RWPE1 (cell line): Measurements from ENCODE around the gene C22orf31.
"Not testable (repeated sequence)": the region's sequence is repeated elsewhere in the genome, so short reads cannot be mapped to it uniquely, and the experiment has no call there.

Experiments
- CTCF ChIA-PET: fragments of 350-600 bp; sonication (Branson Sonifier 250); formaldehyde crosslinking; extraction: SDS; loops from one replicate; lab custom pipeline; 2021; lab: Yijun Ruan, JAX
- POLR2A ChIA-PET: fragments of 400-600 bp; formaldehyde crosslinking; extraction: SDS; loops from one replicate; lab custom pipeline; 2020; ENCODE audit warnings: antibody characterized with exemption; ENCODE audit not compliant: low non-redundant PET; lab: Yijun Ruan, JAX
- DNase-seq: peaks from one replicate; pipeline ENCODE4 v3.0.0; 2012; ENCODE audit warnings: low spot score
- H3K27ac ChIP-seq: fragments of 450-650 bp; 2 replicates; pipeline ENCODE4 v1.5.1; 2017
- TF ChIP-seq, protein P1 (sequence below): fragments of 450-650 bp; conservative IDR thresholded peaks from 2 replicates; pipeline ENCODE4 v1.5.1; 2017; ENCODE audit warnings: low read depth, mild to moderate bottlenecking

The C22orf31 gene

DNA sequence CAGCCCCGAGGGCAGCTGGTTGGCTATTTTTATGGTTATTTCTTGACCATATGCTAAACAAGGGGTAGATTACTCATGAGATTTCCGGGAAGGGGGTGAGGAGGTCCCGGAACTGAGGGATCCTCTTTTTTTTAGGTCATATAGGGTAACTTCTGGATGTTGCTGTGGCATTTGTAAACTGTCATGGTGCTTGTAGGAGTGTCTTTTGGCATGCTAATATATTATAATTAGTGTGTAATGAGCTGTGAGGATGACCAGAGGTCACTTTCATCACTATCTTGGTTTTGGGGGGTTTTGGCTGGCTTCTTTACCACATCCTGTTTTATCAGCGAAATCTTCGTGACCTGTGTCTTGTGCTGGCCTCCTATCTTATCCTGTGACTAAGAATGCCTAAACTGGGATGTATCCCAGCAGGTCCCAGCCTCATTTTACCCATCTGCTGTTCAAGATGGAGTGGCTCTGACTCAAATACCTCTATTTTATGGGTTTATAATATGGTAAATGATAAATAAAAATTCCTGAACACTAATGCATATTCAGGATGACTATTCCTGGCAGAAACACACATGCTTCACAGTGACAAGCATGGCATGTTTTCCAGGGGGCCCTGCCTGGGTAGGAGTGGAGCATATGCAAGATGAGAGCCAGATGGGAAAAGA, 22.4 kb upstream of the C22orf31 start:
- no peak overlapping the region for H3K27ac ChIP-seq
- ChIA-PET CTCF (no interaction called here), POLR2A (no interaction called here)
- TF ChIP-seq, protein P1, sequence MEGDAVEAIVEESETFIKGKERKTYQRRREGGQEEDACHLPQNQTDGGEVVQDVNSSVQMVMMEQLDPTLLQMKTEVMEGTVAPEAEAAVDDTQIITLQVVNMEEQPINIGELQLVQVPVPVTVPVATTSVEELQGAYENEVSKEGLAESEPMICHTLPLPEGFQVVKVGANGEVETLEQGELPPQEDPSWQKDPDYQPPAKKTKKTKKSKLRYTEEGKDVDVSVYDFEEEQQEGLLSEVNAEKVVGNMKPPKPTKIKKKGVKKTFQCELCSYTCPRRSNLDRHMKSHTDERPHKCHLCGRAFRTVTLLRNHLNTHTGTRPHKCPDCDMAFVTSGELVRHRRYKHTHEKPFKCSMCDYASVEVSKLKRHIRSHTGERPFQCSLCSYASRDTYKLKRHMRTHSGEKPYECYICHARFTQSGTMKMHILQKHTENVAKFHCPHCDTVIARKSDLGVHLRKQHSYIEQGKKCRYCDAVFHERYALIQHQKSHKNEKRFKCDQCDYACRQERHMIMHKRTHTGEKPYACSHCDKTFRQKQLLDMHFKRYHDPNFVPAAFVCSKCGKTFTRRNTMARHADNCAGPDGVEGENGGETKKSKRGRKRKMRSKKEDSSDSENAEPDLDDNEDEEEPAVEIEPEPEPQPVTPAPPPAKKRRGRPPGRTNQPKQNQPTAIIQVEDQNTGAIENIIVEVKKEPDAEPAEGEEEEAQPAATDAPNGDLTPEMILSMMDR = no peak
- no peak for DNase-seq

DNA sequence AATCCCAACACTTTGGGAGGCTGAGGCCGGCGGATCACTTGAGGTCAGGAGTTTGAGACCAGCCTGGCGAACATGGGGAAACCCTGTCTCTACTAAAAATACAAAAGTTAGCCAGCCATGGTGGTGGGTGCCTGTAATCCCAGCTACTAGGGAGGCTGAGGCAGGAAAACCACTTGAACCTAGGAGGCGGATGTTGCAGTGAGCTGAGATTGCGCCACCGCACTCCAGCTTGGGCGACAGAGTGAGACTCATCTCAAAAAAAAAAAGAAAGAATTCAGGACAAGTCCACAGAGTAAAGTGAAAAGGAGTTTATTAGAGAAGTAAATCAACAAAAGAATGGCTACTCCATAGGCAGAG, 21.9 kb upstream of the C22orf31 start:
- POLR2A ChIA-PET, H3K27ac ChIP-seq, CTCF ChIA-PET, DNase-seq: not testable (repeated sequence)

DNA sequence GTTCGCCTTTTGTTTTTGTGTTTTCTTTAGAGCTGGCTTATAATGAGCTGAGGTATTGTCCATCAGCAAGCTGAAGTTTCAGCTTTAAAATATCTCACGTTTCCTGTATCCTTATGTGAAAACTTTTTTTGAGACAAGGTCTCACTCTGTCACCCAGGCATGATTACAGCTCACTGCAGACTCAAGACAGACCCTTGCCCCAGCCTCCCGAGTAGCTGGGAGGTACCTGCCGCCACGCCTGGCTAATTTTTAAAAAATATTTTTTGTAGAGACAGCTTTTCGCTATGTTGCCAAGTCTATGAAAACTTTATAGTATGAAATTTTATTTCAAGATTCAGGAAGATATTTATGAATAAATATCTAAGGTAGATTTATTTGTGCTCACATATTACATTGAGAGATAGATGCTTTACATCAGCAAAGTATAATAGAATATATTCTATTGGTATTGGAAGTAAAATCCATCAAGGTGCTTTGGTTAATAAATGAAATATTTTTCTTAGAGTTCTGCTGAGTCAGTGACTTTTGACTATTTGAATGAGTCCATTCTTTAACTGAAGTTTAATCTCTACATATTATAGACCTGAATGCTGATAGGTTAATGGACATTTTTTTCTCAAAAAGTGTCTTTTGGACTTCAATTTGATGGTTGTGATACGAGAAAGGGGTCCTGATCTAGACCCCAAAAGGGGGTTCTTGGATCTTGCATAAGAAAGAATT, 21.4 kb upstream of the C22orf31 start:
- TF ChIP-seq, protein P1 = no peak
- DNase-seq = no peak
- POLR2A ChIA-PET = no interaction called here
- H3K27ac ChIP-seq = no peak overlapping the region
- CTCF ChIA-PET = no interaction called here

DNA sequence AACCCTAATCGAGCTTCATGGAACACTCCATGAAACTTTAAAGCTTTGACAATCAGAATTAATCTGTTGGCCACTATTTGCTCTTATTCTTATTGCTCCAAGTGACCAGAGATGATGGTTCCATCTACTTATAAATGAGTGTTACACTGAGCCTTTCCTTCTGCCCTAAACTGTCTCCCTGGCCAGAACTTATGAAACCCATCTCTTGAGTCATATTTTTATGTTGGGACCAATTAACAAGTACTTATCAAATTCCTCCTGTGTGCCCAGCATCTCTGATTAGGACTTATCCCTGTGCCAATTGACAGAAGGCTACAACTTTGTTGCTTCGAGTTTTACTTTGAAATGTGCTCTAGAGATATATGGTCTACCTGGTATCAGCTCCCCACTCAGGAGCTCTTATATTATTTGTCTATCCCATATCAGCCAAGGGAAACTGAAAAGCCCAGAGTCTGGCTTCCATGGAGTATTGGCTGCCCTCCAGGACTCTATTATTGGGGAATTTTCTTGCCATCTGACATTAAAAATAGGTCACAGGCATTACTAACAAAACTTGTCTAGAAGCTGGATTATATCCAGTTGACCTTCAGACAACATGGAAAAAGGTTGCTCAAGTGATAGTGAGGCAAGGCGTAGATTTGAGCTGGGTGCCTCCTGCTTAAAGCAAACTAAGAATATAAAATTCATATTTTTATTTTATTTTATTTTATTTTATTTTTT, 20.0 kb upstream of the C22orf31 start:
- no peak for DNase-seq
- TF ChIP-seq, protein P1 = no peak
- H3K27ac ChIP-seq = no peak overlapping the region
- POLR2A ChIA-PET = no interaction called here
- CTCF ChIA-PET = interaction anchor here (0.8 kb wide), 1 partner anchor 9 kb away, joined by 4 read pairs; no protein-coding TSS in a partner anchor

DNA sequence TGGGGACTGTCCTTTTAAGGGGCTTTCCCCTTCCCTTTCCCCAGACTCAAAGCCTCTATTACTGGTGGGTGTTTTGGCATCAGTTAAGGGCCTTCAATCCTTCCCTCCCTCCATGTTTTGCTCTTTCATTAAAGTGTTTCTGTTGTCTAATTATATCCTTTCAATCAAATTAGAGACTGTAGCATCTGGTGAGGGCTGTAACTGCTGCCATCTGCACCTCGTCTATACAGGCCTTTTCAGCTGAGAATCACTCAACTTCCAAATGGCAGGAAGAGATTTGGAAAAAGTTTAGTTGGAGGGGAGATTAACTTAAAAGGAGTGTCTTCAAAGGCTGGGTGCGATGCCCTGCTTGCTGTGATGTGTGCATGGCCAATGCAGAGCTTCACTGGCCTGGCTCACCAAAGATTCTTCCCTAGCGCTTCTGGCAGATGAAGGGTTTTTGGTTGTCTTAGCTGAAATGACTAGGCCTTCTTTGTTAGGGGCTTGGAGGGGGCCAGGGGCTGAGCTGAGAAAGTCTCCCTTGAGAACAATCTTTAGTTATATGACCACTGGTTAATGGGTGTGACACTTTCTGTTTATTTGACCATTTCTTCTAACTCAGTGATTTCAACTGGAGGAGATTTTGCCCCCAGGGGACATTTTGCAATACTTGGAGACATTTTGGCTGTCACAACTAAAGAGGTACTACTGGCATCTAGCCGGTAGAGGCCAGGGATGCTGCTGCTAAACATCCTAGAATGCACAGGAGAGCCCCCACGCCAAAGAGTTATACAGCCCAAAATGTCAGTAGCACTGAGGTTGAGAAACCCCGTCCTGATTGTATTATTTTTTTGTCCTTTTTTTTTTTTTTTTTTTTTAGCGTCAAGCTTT, 18.7 kb upstream of the C22orf31 start:
- no peak overlapping the region for H3K27ac ChIP-seq
- no peak for DNase-seq
- CTCF ChIA-PET = interaction anchor here (0.7 to 1.1 kb wide), 2 partner anchors 124 to 225 kb away, joined by 3 to 5 read pairs; no protein-coding TSS in a partner anchor
- POLR2A ChIA-PET = no interaction called here
- TF ChIP-seq, protein P1 = no peak

DNA sequence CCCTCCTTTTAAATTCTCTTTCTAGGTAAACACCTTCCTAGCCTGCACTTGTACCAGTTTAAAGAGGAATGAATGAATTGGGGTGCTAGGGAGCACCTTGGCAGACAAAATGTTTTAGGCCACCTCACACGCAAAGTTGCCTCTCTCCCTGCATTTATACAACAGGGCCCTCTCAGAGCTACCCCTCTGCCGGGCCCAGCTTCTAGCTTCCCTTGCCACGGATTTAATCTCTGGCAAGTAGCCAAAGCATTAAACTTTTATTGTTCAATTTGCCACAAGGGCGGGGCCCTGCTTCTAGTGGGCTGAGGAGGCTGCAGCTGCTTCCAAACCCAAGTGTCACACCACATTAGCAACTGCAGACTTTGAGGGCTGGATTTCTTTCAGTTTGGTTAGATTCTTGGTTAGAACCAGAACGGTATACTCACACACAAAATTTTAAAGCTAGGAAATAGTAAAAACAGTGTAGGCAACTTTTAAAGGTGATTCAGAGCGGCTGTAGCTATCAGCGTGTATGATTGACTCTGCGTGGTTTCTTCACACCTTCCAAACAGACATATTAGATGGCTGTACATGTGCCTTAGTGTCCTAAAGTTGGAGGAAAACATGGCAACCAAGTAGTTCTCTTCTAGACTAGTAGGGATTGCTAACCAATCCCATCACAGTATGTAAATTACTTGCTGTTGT, 17.7 kb upstream of the C22orf31 start:
- TF ChIP-seq, protein P1 = no peak
- H3K27ac ChIP-seq = no peak overlapping the region
- no peak for DNase-seq
- ChIA-PET CTCF (interaction anchor here (0.6 to 1.1 kb wide), 2 partner anchors 224 to 328 kb away, joined by 3 to 4 read pairs; no protein-coding TSS in a partner anchor), POLR2A (no interaction called here)
